ENCODE measurements around the gene PLCXD1.
"Not testable (repeated sequence)": the region's sequence is repeated elsewhere in the genome, so short reads cannot be mapped to it uniquely, and the experiment has no call there.

PLCXD1 gene

DNA sequence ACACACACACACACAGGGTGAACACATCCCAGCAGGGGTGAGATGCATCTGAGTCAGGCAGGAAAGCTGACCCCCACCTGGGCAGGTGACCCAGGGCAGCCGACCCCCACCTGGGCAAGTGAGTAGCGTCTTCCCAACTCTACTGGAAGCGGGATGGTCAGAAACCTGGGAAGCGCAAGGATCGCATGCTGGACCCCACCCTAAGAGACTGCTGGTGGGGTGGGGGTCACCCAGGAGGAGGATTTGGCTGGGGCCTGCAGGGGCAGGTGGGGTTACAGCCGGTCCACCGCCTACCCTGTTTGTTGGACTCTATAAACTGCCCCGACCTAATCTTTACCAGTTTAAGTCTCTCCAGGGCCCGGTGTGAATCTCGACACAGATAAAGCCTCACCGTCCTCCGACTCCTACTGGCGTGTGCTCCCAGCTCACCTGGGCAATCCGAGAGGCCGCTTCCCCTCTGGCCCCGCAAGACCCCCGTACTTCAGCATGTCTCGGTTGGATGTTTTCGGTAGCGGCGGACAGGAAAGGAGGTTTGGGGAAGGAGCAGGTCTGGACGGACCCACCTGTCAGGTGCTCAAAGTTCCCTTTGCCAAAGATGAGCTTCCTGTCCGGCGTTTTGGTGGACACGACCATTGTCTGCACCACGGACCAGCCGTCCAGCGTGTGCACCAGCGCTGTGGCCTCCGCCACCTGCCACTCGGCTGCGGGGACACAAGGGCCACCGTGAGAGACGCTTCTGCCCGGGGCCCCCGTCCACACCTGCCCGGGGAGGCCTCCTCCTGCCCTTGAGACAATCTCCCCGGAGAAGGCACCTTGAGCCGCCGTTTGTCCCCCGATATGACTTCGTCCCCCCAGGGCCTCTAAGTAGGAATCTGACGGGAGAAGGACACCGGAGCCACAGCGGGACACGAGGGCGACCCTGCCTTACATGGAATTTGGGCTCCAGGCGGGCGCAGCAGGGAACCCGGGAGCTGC lies 35.5 kb downstream of the PLCXD1 start:
- Histone ChIP-seq H3K27me3 (ENCODE audit: control insufficient read depth, insufficient read depth, low read length) (no peaks in the 10 kb centered on the region), H3K4me3 (ENCODE audit: low read length) (no peak overlapping the region), H3K36me3 (ENCODE audit: control insufficient read depth, low read depth, low read length) (peaks cover 41% of the 10 kb centered on the region), H3K9me3 (ENCODE audit: control insufficient read depth, low read depth, low read length) (no peaks in the 10 kb centered on the region), H3K4me1 (ENCODE audit: control insufficient read depth, low read depth, low read length) (no peaks in the 10 kb centered on the region), H3K9ac (ENCODE audit: low read length) (no peak overlapping the region), H3K27ac (ENCODE audit: low read length) (no peak overlapping the region)

GRCh38 chrX:317424-318067 lies 36.4 kb downstream of the PLCXD1 start:
- Histone ChIP-seq H3K4me3 (ENCODE audit: low read length) (no peak overlapping the region), H3K27ac (ENCODE audit: low read length) (no peak overlapping the region), H3K9ac (ENCODE audit: low read length) (no peak overlapping the region), H3K27me3 (ENCODE audit: control insufficient read depth, insufficient read depth, low read length) (no peaks in the 10 kb centered on the region), H3K4me1 (ENCODE audit: control insufficient read depth, low read depth, low read length) (no peaks in the 10 kb centered on the region), H3K36me3 (ENCODE audit: control insufficient read depth, low read depth, low read length) (peaks cover 32% of the 10 kb centered on the region), H3K9me3 (ENCODE audit: control insufficient read depth, low read depth, low read length) (no peaks in the 10 kb centered on the region)

DNA sequence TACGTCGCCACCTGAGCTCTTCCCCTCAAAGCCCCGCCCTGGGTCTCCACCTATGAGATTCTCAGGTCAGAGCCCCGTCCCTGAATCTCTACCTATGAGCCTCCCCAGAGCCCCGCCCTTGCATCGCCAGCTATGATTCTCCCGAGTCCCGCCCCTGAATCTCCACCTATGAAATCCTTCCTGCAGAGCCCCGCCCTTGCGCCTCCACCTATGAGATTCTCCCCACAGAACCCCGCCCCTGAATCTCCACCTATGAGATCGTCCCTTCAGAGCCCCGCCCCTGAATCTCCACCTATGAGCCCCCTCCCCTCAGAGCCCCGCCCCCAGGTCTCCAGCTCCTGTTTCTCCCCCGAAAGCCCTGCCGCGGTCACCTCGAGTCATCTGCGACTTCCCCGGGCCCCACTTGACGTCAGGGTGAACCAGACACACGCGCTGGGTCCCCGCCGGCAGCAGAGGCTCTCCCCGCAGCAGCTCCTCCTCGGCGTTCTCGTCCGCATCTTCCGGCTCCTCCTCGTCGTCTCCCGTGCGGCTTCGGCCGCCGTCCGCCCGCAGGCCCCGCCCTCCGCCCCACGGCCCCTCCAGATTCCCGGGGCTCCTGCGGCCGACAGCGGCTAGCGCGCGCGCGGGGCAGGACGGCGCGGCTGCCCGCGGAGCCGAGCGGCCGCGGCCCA lies 37.0 kb downstream of the PLCXD1 start:
- no peaks in the 10 kb centered on the region for H3K4me1 ChIP-seq (ENCODE audit: control insufficient read depth, low read depth, low read length)
- peak overlapping the region; percentile 74 for H3K4me3 ChIP-seq (ENCODE audit: low read length)
- no peaks in the 10 kb centered on the region for H3K27me3 ChIP-seq (ENCODE audit: control insufficient read depth, insufficient read depth, low read length)
- no peaks in the 10 kb centered on the region for H3K9me3 ChIP-seq (ENCODE audit: control insufficient read depth, low read depth, low read length)
- peak overlapping the region; percentile 72 for H3K9ac ChIP-seq (ENCODE audit: low read length)
- H3K27ac ChIP-seq (ENCODE audit: low read length), result no peak overlapping the region
- peaks cover 26% of the 10 kb centered on the region for H3K36me3 ChIP-seq (ENCODE audit: control insufficient read depth, low read depth, low read length)

DNA sequence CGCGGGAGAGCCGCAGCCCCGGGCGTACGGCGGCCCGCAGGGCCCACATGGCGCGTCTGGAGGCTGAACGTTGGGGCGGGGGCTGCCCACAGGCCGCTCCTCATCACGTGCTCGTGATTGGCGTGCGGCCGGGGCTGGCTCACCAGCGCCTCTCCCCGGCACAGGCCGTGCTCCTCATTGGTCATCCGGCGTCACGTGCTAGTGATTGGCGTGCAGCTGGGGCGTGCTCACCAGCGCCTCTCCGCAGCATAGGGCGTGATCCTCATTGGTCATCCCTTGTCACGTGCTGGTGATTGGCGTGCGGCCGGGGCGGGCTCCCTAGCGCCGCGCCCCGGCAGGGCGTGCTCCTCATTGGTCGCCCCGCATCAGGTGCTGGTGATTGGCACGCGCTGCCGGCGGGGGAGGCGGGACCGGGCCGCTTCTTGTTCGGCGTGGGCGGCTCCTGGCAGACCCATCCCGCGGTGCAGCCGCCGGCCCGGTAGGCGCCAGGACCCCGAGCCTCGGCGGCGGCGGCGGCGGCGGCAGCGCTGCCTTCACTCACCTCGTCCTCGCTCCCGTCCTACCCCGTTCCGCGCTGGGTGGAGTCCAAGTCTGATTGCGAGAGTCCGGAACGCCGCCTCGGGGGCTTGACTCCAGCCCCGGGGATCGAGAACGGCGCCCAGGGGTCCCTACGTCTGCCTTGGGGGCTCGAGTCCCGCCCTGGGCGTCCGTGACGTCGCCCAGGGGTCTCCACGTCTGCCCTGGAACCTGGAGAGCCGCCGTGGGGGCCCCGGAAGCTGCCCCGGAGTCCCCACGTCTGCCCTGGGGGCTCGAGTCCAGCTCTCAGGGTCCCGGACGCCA lies 37.8 kb downstream of the PLCXD1 start, which contains the start of gene GTPBP6:
Gene GTPBP6 (minus strand): TSS at position 58 of the 840 bp plus-strand sequence. CDS start 9 bp downstream, at position 49.
- Histone ChIP-seq H3K9me3 (ENCODE audit: control insufficient read depth, low read depth, low read length) (no peaks in the 10 kb centered on the region), H3K4me3 (ENCODE audit: low read length) (peak within 1 kb of the TSS; percentile 76), H3K9ac (ENCODE audit: low read length) (peak within 1 kb of the TSS; percentile 87), H3K27ac (ENCODE audit: low read length) (no peak within 1 kb of the TSS), H3K36me3 (ENCODE audit: control insufficient read depth, low read depth, low read length) (peaks cover 18% of the 10 kb centered on the region), H3K4me1 (ENCODE audit: control insufficient read depth, low read depth, low read length) (no peaks in the 10 kb centered on the region), H3K27me3 (ENCODE audit: control insufficient read depth, insufficient read depth, low read length) (no peaks in the 10 kb centered on the region)

- no peaks in the 10 kb centered on the region for H3K27me3 ChIP-seq (ENCODE audit: control insufficient read depth, insufficient read depth, low read length)
- H3K36me3 ChIP-seq (ENCODE audit: control insufficient read depth, low read depth, low read length), result peaks cover 16% of the 10 kb centered on the region
- no peak overlapping the region for H3K27ac ChIP-seq (ENCODE audit: low read length)
- H3K9ac ChIP-seq (ENCODE audit: low read length), result peak overlapping the region; percentile 87
- no peaks in the 10 kb centered on the region for H3K9me3 ChIP-seq (ENCODE audit: control insufficient read depth, low read depth, low read length)
- no peaks in the 10 kb centered on the region for H3K4me1 ChIP-seq (ENCODE audit: control insufficient read depth, low read depth, low read length)
- H3K4me3 ChIP-seq (ENCODE audit: low read length), result peak overlapping the region; percentile 76
Measured at GRCh38 chrX:319579-320125, 38.5 kb downstream of the PLCXD1 start.

- no peak overlapping the region for H3K27ac ChIP-seq (ENCODE audit: low read length)
- H3K4me1 ChIP-seq (ENCODE audit: control insufficient read depth, low read depth, low read length), result no peaks in the 10 kb centered on the region
- H3K9me3 ChIP-seq (ENCODE audit: control insufficient read depth, low read depth, low read length), result no peaks in the 10 kb centered on the region
- peak overlapping the region; percentile 87 for H3K9ac ChIP-seq (ENCODE audit: low read length)
- H3K27me3 ChIP-seq (ENCODE audit: control insufficient read depth, insufficient read depth, low read length), result no peaks in the 10 kb centered on the region
- H3K36me3 ChIP-seq (ENCODE audit: control insufficient read depth, low read depth, low read length), result peaks cover 10% of the 10 kb centered on the region
- H3K4me3 ChIP-seq (ENCODE audit: low read length), result peak overlapping the region; percentile 76
Measured at GRCh38 chrX:320126-320783, 39.1 kb downstream of the PLCXD1 start.

DNA sequence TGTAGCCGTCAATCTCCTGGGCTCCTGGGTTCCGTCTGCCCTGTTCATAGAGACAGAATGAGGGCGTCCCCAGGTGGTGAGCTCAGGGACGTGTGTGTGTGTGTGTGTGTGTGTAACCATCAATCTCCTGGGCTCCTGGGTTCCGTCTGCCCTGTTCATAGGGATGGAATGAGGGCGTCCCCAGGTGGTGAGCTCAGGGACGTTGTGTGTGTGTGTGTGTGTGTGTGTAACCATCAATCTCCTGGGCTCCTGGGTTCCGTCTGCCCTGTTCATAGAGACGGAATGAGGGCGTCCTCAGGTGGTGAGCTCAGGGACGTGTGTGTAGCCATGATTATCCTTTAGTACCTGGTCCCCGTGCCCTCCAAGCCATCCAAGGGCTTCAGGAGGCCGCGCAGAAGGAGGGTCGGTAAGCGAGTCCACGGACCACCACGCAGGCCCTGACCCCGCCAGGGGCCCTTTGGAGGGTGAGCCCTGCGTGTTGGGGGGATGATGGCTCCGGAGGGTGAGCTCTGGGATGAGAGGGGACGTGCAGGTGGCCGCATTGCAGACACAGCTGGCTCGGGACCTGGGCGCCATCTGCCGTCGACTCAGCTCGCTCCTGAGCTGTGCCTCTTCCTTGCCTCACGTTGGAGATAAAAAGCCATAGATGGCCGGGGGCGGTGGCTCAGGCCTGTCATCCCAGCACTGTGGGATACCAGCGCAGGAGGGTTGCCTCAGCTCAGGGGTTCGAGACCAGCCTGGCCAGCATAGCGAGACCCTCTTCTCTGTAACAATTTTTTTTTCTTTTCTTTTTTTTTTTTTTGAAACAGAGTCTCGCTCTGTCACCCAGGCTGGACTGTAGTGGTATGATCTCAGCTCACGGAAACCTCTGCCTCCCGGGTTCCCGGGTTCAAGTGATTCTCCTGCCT lies 42.8 kb downstream of the PLCXD1 start:
- Histone ChIP-seq H3K27ac (ENCODE audit: low read length) (no peak overlapping the region), H3K27me3 (ENCODE audit: control insufficient read depth, insufficient read depth, low read length) (no peaks in the 10 kb centered on the region), H3K9me3 (ENCODE audit: control insufficient read depth, low read depth, low read length) (no peaks in the 10 kb centered on the region), H3K36me3 (ENCODE audit: control insufficient read depth, low read depth, low read length) (no peaks in the 10 kb centered on the region), H3K4me1 (ENCODE audit: control insufficient read depth, low read depth, low read length) (no peaks in the 10 kb centered on the region), H3K9ac (ENCODE audit: low read length) (no peak overlapping the region), H3K4me3 (ENCODE audit: low read length) (peak overlapping the region; percentile 45)

DNA sequence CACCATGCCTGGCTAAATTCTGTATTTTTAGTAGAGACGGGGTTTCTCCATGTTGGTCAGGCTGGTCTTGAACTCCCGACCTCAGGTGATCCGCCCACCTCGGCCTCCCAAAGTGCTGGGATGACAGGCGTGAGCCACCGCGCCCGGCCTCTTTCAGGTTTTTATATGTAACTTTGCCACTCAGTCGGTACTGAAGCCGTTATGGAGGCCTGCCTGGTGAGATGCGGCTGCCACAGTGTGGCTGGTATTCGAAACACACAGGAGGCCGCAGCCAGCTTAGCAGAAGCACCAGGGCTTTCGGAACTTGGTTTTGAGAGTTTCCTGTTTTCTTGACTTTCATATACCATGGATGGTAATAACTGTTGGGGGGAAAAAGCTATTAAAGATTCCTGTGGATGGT lies 43.5 kb downstream of the PLCXD1 start:
- H3K4me1 ChIP-seq (ENCODE audit: control insufficient read depth, low read depth, low read length); H3K9ac ChIP-seq (ENCODE audit: low read length); H3K27ac ChIP-seq (ENCODE audit: low read length); H3K36me3 ChIP-seq (ENCODE audit: control insufficient read depth, low read depth, low read length); H3K27me3 ChIP-seq (ENCODE audit: control insufficient read depth, insufficient read depth, low read length); H3K9me3 ChIP-seq (ENCODE audit: control insufficient read depth, low read depth, low read length); H3K4me3 ChIP-seq (ENCODE audit: low read length): not testable (repeated sequence)

DNA sequence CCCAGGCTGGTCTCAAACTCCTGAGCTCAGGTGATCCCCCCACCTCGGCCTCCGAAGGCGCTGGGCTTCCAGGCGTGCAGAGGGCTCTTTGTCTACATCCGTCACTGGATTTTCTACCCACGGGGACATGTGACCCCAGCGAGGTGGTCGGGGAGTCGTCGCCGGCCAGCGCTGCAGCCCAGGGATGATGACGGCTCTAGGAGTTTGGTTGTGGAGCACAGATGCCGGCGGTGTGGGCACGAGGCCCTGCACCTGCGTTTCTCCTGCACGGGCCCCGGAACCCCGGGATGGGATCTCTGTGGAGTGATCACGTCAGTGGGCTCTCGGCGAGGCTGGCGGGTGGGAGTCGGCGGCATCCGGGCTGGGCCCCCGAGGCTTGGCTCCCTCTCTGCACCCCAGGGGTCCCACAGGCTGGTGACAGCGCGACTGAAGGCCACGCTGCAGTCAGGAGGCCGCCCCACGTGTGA lies 46.5 kb downstream of the PLCXD1 start:
- Histone ChIP-seq H3K27ac (ENCODE audit: low read length) (no peak overlapping the region), H3K9me3 (ENCODE audit: control insufficient read depth, low read depth, low read length) (no peaks in the 10 kb centered on the region), H3K27me3 (ENCODE audit: control insufficient read depth, insufficient read depth, low read length) (peaks cover 5% of the 10 kb centered on the region), H3K4me1 (ENCODE audit: control insufficient read depth, low read depth, low read length) (no peaks in the 10 kb centered on the region), H3K4me3 (ENCODE audit: low read length) (no peak overlapping the region), H3K36me3 (ENCODE audit: control insufficient read depth, low read depth, low read length) (no peaks in the 10 kb centered on the region), H3K9ac (ENCODE audit: low read length) (no peak overlapping the region)

Data from iPS-18a (cell line).